ENCODE results near the gene OTUD7B. TPM values are rescaled to one million over a fixed set of nuclear protein-coding genes. Genes with fewer than 3 reads are reported as not detected.

Gene OTUD7B
- total and polyA plus RNA-seq, 9 of the 15 experiments (the other 6 are each of a cell fraction or from before 2014, with no cell fraction given): 0.96 to 18.8 (median 7.4) TPM

DNA sequence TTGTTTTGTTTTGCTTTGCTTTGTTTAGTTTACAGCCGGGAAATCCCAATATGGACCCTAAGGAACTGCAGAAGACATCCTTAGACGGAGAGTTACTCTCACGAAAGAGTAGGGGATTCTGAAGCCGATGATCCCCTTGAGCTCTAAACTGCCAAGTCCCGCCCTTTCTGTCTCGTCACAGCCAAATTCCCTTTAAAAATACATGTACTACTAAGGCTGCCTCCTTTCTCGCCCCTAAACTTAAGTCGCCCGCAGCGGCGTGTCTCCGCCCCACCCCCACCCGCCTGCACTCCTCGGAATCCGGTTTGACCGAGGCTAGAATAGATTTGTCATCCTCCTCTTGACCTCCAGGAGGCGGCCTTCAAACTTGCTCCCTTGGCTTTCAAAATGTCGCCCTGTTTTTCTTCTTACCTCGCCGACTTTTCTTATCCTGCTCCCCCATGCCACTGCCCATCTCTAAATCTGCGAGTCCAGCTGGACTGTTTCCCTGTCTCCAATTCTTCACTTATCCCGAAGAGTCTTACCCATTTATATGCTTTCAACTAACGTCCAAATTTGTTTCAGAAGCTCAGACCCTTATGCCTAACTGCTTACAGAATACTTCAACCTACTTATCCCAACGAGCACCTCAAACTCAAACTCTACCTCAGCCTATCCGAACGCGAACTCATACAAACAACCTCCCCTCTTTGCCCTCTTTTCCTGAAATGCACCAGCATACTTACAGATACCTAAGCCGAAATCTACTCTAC lies 122.1 kb downstream of the OTUD7B start (continued):
- TF ChIP-seq NR0B1 (IDR thresholded peaks at IDR 0.05; ENCODE audit: partially characterized antibody) (no peak), GMEB1 (CRISPR knock-in tag; IDR thresholded peaks at IDR 0.05) (peak; percentile 12; the same call in 1 of the 2 replicates), TBL1XR1 (IDR thresholded peaks at IDR 0.05; ENCODE audit: low read length in 2 of 2) (peak; percentile 56 to 82; a peak in 2 of 4 replicates), KDM1A (IDR thresholded peaks at IDR 0.05) (no peak; a peak in 1 of 4 replicates), RAD21 (CRISPR knock-in tag; conservative IDR thresholded peaks at IDR 0.05 in 1 of 2, IDR thresholded peaks at IDR 0.05 in 1 of 2) (peak; percentile 57 to 66), MTF1 (CRISPR knock-in tag; IDR thresholded peaks at IDR 0.05; ENCODE audit: borderline replicate concordance) (no peak), KDM2B (CRISPR knock-in tag; IDR thresholded peaks at IDR 0.05) (no peak), LEF1 (IDR thresholded peaks at IDR 0.05) (peak; percentile 71; the same call in 1 of the 2 replicates), ZNF780A (CRISPR knock-in tag; IDR thresholded peaks at IDR 0.05) (no peak), ASH1L (IDR thresholded peaks at IDR 0.05; ENCODE audit: borderline replicate concordance, low read depth, partially characterized antibody) (peak; percentile 21), POLR2G (IDR thresholded peaks at IDR 0.05; ENCODE audit: low read depth, low read length) (no peak), MAFG (tag; conservative IDR thresholded peaks at IDR 0.05) (peak; percentile 33; the same call in 1 of the 2 replicates), ZKSCAN8 (CRISPR knock-in tag; IDR thresholded peaks at IDR 0.05) (no peak), ZNF324 (CRISPR knock-in tag; IDR thresholded peaks at IDR 0.05) (no peak), MLX (CRISPR knock-in tag; conservative IDR thresholded peaks at IDR 0.05) (no peak)
- TF ChIP-seq, protein P1, sequence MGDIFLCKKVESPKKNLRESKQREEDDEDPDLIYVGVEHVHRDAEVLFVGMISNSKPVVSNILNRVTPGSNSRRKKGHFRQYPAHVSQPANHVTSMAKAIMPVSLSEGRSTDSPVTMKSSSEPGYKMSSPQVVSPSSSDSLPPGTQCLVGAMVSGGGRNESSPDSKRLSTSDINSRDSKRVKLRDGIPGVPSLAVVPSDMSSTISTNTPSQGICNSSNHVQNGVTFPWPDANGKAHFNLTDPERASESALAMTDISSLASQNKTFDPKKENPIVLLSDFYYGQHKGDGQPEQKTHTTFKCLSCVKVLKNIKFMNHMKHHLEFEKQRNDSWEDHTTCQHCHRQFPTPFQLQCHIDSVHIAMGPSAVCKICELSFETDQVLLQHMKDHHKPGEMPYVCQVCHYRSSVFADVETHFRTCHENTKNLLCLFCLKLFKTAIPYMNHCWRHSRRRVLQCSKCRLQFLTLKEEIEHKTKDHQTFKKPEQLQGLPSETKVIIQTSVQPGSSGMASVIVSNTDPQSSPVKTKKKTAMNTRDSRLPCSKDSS (IDR thresholded peaks at IDR 0.05; ENCODE audit: low read depth, partially characterized antibody): no peak
- TF ChIP-seq, protein P2, sequence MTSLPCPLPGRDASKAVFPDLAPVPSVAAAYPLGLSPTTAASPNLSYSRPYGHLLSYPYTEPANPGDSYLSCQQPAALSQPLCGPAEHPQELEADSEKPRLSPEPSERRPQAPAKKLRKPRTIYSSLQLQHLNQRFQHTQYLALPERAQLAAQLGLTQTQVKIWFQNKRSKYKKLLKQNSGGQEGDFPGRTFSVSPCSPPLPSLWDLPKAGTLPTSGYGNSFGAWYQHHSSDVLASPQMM (CRISPR knock-in tag; IDR thresholded peaks at IDR 0.05): no peak
- TF ChIP-seq, protein P3, sequence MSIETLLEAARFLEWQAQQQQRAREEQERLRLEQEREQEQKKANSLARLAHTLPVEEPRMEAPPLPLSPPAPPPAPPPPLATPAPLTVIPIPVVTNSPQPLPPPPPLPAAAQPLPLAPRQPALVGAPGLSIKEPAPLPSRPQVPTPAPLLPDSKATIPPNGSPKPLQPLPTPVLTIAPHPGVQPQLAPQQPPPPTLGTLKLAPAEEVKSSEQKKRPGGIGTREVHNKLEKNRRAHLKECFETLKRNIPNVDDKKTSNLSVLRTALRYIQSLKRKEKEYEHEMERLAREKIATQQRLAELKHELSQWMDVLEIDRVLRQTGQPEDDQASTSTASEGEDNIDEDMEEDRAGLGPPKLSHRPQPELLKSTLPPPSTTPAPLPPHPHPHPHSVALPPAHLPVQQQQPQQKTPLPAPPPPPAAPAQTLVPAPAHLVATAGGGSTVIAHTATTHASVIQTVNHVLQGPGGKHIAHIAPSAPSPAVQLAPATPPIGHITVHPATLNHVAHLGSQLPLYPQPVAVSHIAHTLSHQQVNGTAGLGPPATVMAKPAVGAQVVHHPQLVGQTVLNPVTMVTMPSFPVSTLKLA (conservative IDR thresholded peaks at IDR 0.05): peak; percentile 56 to 81

Measured in K562 (cell line).